NCI-H1092 (cell line): ENCODE data around the gene NPY5R.

Source experiments
- DNase-seq: peaks from one replicate; lab custom pipeline; 2025; lab: John Stamatoyannopoulos, UW

NPY5R gene

DNA sequence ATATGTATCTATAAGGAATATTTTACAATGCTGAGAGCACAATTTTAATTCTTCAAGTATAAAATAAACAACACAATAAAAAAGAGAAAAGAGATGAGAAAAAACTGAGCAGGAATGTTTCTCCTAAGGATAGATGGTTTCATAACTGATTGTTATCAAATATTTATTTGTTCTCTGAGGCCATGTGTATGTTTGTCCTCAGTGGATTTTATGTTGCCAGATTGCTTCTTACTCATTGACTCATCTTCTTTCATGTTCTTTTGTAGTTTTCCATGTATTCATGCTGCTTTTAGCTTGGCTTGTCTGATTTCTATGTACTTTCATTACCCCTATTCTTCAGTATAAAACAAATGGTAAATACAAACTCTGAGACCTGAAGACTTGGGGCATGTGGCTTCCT lies 41.2 kb downstream of the NPY5R start:
- no peak for DNase-seq

DNA sequence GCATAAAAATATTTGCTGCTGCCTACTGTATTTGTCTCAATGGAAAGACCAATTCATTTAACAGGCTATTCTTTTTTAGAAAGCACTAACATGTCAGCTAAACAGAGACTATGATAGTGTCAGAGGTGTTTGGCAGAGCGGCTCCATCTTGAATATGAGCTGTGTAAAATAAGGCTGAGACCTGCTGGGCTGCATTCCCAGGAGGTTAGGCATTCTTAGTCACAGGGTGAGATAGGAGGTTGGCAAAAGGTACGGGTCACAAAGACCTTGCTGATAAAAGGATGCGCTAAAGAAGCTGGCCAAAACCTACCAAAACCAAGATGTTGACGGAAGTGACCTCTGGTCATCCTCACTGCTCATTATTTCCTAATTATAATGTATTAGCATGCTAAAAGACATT lies 41.8 kb downstream of the NPY5R start:
- no peak for DNase-seq

DNA sequence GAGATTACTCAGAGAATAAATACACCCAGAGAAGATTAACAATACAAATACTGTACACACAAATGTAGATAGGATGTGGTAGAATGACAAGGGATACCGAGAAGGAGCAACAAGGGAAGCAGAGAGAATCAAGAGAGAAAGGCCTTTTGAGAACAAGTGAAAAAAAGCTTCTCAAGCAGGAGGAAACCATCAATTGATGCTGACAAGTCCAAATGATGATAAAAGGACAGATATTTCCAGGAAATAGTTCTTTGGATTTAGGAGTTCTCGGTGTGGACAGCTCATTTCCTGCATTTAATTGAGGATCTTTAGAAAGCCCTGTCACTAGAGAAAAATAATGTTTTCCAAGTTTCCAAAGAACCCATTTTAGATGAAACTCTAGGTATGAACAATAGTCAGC lies 48.1 kb downstream of the NPY5R start:
- no peak for DNase-seq

DNA sequence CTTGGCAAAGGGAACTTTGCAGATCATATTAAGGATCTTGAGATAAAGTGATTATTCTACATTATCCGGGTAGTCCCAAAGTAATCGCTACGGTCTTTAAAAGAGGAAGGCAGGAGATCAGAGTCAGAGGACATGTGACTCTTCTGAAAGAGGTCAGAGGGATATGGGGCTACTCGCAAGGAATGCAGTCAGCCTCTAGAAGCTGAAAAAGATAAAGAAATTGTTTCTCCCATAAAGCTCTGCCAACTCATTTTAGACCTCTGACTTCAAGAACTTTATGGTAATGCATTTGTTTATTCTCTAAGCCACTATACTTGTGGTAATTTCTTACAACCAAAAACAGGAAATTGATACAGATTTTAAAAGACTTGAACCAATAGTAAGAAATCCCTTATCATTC lies 48.6 kb downstream of the NPY5R start:
- DNase-seq = no peak

DNA sequence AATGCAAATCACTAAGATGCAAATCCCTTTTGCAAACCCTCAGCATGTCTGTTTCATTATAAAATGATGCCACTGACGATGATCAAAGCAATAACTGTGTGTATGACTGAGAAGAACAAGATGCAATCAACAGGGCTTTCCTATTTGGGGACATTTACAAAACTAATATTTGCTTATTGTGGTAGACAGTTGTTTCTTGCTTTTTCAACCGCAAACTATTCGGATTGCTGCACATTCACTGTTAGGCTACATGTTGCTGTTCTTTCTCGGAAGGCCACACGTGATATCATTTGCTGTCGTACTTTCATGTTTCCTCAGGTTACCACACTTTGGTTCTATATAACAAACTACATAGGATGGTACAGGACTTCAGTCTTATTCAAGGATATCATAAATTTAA lies 49.8 kb downstream of the NPY5R start:
- no peak for DNase-seq

DNA sequence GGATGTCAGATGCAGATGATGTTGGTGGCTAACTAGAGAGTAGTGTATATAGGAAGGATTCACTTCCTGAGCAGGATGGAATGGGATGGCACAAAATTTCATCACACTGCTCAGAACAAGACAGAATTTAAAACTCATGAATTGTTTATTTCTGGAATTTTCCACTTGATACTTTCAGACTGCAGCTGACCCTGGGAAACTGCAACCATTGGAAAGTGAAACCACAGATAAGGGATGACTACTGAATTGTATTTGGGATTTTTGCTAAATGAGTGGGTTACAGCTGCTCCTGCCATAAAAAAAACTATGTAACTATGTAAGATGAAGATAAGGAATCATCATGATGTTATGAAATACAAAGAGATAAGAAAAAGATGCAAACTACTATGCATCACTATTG lies 51.4 kb downstream of the NPY5R start:
- DNase-seq = no peak

DNA sequence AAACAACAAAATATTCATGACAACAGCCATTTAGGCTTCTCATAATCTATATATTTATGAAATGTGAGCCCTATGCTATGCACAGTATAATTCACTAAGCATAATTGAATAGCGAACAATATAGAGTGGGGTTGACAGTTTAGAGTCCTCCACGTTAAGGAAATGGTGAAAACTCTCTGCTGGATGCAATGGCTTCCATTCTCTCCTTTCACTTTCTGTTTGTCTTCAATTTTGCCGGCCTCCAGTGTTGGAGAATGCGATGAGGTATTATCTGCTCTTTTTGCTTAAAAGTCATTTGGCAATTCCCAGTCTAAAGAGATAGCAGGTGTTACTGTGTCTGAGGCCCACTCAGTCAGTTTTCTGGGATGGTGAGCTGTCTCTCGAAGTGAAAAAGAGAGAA lies 52.1 kb downstream of the NPY5R start:
- no peak for DNase-seq

DNA sequence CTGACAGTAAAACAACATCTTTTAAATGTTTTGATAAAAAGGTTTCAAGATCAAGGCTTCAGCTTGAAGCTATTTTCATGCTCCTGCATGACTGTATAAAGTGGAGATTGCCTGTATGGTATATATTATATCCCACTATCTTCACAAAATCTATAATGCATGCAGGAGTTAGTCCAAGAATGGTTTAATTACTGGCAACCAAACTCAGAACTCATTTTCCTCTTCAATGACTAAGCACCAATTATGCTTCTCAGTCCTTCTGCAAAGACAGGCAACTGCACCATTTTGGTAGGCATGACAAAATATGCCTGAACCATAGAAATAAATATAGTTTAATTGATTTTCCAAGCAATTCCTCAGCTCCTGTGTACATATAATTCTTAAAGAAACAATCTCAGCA lies 54.5 kb downstream of the NPY5R start:
- no peak for DNase-seq

DNA sequence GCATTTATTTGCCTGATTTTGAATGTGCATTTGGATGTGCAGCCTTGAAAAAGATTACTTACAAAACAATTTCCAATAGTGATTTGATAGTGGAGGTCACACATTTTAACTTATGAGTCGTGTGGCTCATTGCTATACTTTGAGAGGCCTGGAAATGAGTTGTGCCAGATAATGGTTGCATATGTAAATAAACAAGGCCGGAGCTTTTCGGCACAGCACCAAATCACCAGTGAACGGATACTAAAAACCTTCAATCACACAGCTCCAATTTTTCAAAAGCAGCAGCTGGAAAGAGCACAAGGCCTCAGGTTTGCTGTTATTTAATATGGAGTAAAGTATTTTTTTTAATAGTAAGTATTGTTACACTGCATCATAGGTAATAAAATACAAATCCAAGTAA lies 57.2 kb downstream of the NPY5R start:
- DNase-seq = no peak
